ENCODE data around the gene HTT. TPM values are rescaled to one million over a fixed set of nuclear protein-coding genes. Genes with fewer than 3 reads are reported as not detected.

HTT gene
- total and polyA plus RNA-seq, 2 of the 13 experiments (the other 11 are each of a cell fraction or from before 2014, with no cell fraction given) = 17.5 to 19.5 TPM

DNA sequence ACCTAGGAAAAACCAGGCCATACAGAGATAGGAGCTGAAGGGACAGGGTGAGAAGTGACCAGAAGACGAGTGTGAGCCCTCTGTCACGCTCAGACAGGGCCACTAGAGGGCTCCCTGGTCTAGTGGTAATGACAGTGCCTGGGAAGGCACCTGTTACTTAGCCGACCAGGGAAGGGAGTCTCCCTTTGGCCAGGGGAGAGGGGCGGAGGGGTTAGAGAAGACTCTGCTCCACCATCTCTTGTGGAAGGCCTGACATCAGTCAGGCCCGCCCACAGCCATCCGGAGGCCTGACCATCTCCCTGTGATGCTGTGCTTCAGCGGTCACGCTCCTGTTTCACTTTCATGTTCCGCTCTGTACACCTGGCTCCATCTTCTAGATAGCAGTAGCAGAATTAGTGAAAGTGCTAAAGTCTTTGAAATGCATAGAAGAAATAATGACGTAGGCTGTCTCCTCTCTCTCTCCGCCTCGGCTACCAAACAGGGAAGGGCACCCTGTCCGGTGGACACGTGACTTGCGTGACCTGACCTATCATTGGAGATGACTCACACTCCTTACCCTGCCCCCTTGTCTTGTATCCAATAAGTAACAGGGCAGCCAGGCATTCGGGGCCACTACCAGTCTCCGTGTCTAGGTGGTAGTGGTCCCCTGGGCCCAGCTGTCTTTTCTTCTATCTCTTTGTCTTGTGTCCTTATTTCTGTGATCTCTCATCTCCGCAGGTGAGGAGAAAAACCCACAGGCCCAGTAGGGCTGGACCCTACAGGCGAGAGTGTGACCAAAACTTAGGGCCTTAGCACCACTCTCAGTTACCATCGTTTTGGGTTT lies 26.8 kb upstream of the HTT start:
- H3K4me1 ChIP-seq (ENCODE audit: insufficient read depth, low read length) = peaks cover 32% of the 10 kb centered on the region
- no TSS peak for BruUV-seq (replicated peaks)
- H3K36me3 ChIP-seq (replicated peaks in 1 of 2; ENCODE audit: control insufficient read depth in 1 of 2, insufficient read depth in 2 of 2, low read length in 2 of 2) = no peaks in the 10 kb centered on the region
- intact Hi-C loops (cut with micrococcal nuclease; ENCODE audit: unreplicated experiment) (no loop called here), in situ Hi-C loops (cut with HindIII; ENCODE audit: extremely low pct_ligation_motif_present, low pct_unique_long_range_greater_than_20kb) (no loop called here)
- DNase-seq (ENCODE audit: low spot score) (peak; percentile 57), ATAC-seq (peak; percentile 92), FAIRE-seq (peak; percentile 80)
- H2AFZ ChIP-seq (ENCODE audit: low read length) = peak overlapping the region; percentile 63
- H3K9ac ChIP-seq (ENCODE audit: insufficient read depth, low read depth, low read length) = 0 out of 2 replicates have a peak overlapping the region, but pooled peaks have one; percentile 6
- 21% methylated on average over 20 of the region's 20 CpGs for whole genome bisulfite sequencing (ENCODE audit: low lambda C conversion rate)
- ChIA-PET POLR2A (no interaction called here), CTCF (ENCODE audit: low intra/inter-chr PET ratio, low total read pairs) (interaction anchor here (0.8 to 1.0 kb wide), 2 partner anchors 89 to 93 kb away, joined by 3 to 4 read pairs; no protein-coding TSS in a partner anchor)
- no peaks in the 10 kb centered on the region for H4K20me1 ChIP-seq (ENCODE audit: insufficient read depth, low read length)
- peaks cover 0 to under 1% of the 10 kb centered on the region in 2 experiments; a peak in 1 of 5 replicates for H3K27me3 ChIP-seq (ENCODE audit: control insufficient read depth in 1 of 2, insufficient read depth in 2 of 2, low read length in 2 of 2)
- H3K79me2 ChIP-seq (ENCODE audit: insufficient read depth, low read length) = no peaks in the 10 kb centered on the region
- H3K4me2 ChIP-seq (ENCODE audit: low read depth, low read length) = peak overlapping the region; percentile 87
- no peaks in the 10 kb centered on the region for H3K9me3 ChIP-seq (ENCODE audit: low read length)
- H3K4me3 ChIP-seq (replicated peaks in 1 of 3; ENCODE audit: insufficient read depth in 1 of 3, low read depth in 2 of 3, low read length in 3 of 3) = peak overlapping the region; percentile 43 to 70 (median 43); a peak in 5 of 6 replicates
- H3K27ac ChIP-seq (ENCODE audit: extremely low read length, insufficient read depth, low read length) = no peak overlapping the region
- TF ChIP-seq REL (CRISPR knock-in tag; conservative IDR thresholded peaks at IDR 0.05) = no peak
- no peak for TF ChIP-seq FOXO1 (CRISPR knock-in tag; IDR thresholded peaks at IDR 0.05)
- TF ChIP-seq ZNF816 (CRISPR knock-in tag; IDR thresholded peaks at IDR 0.05; ENCODE audit: borderline replicate concordance) = no peak
- TF ChIP-seq, protein P1, sequence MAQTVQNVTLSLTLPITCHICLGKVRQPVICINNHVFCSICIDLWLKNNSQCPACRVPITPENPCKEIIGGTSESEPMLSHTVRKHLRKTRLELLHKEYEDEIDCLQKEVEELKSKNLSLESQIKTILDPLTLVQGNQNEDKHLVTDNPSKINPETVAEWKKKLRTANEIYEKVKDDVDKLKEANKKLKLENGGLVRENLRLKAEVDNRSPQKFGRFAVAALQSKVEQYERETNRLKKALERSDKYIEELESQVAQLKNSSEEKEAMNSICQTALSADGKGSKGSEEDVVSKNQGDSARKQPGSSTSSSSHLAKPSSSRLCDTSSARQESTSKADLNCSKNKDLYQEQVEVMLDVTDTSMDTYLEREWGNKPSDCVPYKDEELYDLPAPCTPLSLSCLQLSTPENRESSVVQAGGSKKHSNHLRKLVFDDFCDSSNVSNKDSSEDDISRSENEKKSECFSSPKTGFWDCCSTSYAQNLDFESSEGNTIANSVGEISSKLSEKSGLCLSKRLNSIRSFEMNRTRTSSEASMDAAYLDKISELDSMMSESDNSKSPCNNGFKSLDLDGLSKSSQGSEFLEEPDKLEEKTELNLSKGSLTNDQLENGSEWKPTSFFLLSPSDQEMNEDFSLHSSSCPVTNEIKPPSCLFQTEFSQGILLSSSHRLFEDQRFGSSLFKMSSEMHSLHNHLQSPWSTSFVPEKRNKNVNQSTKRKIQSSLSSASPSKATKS (CRISPR knock-in tag; IDR thresholded peaks at IDR 0.05) = no peak
- TF ChIP-seq ARNTL (CRISPR knock-in tag; IDR thresholded peaks at IDR 0.05) = 0 out of 2 replicates have a peak, but pooled peaks have one; percentile 37
- no peak for TF ChIP-seq ZNF556 (CRISPR knock-in tag; IDR thresholded peaks at IDR 0.05; ENCODE audit: borderline replicate concordance)
- TF ChIP-seq, protein P2, sequence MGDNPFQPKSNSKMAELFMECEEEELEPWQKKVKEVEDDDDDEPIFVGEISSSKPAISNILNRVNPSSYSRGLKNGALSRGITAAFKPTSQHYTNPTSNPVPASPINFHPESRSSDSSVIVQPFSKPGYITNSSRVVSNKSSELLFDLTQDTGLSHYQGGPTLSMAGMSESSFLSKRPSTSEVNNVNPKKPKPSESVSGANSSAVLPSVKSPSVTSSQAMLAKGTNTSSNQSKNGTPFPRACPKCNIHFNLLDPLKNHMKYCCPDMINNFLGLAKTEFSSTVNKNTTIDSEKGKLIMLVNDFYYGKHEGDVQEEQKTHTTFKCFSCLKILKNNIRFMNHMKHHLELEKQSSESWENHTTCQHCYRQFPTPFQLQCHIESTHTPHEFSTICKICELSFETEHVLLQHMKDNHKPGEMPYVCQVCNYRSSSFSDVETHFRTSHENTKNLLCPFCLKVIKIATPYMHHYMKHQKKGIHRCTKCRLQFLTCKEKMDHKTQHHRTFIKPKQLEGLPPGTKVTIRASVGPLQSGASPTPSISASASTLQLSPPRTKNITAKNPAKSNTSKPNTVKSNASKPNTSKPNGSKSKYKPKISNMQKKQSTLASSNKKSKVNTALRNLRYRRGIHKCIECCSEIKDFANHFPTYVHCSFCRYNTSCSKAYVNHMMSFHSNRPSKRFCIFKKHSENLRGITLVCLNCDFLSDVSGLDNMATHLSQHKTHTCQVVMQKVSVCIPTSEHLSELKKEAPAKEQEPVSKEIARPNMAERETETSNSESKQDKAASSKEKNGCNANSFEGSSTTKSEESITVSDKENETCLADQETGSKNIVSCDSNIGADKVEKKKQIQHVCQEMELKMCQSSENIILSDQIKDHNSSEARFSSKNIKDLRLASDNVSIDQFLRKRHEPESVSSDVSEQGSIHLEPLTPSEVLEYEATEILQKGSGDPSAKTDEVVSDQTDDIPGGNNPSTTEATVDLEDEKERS (CRISPR knock-in tag; IDR thresholded peaks at IDR 0.05) = no peak
- TF ChIP-seq, protein P3, sequence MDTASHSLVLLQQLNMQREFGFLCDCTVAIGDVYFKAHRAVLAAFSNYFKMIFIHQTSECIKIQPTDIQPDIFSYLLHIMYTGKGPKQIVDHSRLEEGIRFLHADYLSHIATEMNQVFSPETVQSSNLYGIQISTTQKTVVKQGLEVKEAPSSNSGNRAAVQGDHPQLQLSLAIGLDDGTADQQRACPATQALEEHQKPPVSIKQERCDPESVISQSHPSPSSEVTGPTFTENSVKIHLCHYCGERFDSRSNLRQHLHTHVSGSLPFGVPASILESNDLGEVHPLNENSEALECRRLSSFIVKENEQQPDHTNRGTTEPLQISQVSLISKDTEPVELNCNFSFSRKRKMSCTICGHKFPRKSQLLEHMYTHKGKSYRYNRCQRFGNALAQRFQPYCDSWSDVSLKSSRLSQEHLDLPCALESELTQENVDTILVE (CRISPR knock-in tag; IDR thresholded peaks at IDR 0.05) = 0 out of 2 replicates have a peak, but pooled peaks have one; percentile 14
- no peak for TF ChIP-seq HOXA7 (CRISPR knock-in tag; IDR thresholded peaks at IDR 0.05)
- peak; percentile 86 for TF ChIP-seq RAD21 (CRISPR knock-in tag; IDR thresholded peaks at IDR 0.05)
- no peak for TF ChIP-seq ZNF569 (CRISPR knock-in tag; IDR thresholded peaks at IDR 0.05; ENCODE audit: borderline replicate concordance)
- TF ChIP-seq, protein P4, sequence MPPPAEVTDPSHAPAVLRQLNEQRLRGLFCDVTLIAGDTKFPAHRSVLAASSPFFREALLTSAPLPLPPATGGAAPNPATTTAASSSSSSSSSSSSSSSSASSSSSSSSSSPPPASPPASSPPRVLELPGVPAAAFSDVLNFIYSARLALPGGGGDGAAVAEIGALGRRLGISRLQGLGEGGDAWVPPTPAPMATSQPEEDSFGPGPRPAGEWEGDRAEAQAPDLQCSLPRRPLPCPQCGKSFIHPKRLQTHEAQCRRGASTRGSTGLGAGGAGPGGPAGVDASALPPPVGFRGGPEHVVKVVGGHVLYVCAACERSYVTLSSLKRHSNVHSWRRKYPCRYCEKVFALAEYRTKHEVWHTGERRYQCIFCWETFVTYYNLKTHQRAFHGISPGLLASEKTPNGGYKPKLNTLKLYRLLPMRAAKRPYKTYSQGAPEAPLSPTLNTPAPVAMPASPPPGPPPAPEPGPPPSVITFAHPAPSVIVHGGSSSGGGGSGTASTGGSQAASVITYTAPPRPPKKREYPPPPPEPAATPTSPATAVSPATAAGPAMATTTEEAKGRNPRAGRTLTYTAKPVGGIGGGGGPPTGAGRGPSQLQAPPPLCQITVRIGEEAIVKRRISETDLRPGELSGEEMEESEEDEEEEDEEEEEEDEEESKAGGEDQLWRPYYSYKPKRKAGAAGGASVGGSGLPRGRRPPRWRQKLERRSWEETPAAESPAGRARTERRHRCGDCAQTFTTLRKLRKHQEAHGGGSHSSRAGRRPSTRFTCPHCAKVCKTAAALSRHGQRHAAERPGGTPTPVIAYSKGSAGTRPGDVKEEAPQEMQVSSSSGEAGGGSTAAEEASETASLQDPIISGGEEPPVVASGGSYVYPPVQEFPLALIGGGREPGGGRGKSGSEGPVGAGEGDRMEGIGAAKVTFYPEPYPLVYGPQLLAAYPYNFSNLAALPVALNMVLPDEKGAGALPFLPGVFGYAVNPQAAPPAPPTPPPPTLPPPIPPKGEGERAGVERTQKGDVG (CRISPR knock-in tag; IDR thresholded peaks at IDR 0.05; ENCODE audit: borderline replicate concordance) = no peak
- 0 out of 2 replicates have a peak, but pooled peaks have one; percentile 36 for TF ChIP-seq SAP130 (CRISPR knock-in tag; IDR thresholded peaks at IDR 0.05; ENCODE audit: low read depth)

All from HepG2 (cell line).